BE2C (cell line): Measurements from ENCODE around the gene MDM2.

Experiments
- DNase-seq: peaks from one replicate; pipeline ENCODE4 v3.0.0-alpha.2; 2020
- H3K27me3 ChIP-seq: fragments of 250-450 bp; sonication (Bioruptor Pico); 2 replicates; pipeline ENCODE4 v1.5.1; 2020; ENCODE audit warnings: mild to moderate bottlenecking
- H3K36me3 ChIP-seq: fragments of 250-450 bp; sonication (Bioruptor Pico); 2 replicates; pipeline ENCODE4 v1.5.1; 2020; ENCODE audit warnings: mild to moderate bottlenecking
- H3K4me1 ChIP-seq: fragments of 250-450 bp; sonication (Bioruptor Pico); 2 replicates; pipeline ENCODE4 v1.5.1; 2020
- H3K4me3 ChIP-seq: 2 replicates; pipeline ENCODE4 v1.5.1; 2011; ENCODE audit warnings: low read depth, low read length
- H3K9me3 ChIP-seq: fragments of 250-450 bp; sonication (Bioruptor Pico); 2 replicates; pipeline ENCODE4 v1.5.1; 2020
- TF ChIP-seq, protein P1 (sequence below): IDR thresholded peaks from 2 replicates; pipeline ENCODE4 v1.5.1; 2012; ENCODE audit warnings: mild to moderate bottlenecking, low read depth, low read length

MDM2 gene

DNA sequence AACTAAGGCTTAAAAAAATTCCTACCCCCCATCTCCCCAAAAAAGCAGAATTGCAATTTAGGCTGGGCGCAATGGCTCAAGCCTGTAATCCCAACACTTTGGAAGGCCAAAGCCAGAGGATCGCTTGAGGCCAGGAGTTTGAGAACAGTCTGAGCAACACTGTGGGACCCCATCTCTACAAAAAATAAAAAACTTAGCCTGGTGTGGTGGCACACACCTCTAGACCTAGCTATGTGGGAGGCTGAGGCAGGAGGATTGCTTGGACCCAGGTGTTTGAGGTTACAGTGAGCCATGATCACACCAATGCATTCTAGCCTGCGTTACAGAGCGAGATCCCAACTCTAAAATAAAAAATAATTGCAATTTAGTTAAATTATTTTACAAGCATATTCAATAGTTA is 70.9 kb downstream of the MDM2 start:
- Histone ChIP-seq H3K27me3 (peaks cover 9% of the 10 kb centered on the region), H3K36me3 (no peaks in the 10 kb centered on the region), H3K4me3 (no peak overlapping the region), H3K9me3 (no peaks in the 10 kb centered on the region), H3K4me1 (no peaks in the 10 kb centered on the region)
- DNase-seq, result no peak
- TF ChIP-seq, protein P1, sequence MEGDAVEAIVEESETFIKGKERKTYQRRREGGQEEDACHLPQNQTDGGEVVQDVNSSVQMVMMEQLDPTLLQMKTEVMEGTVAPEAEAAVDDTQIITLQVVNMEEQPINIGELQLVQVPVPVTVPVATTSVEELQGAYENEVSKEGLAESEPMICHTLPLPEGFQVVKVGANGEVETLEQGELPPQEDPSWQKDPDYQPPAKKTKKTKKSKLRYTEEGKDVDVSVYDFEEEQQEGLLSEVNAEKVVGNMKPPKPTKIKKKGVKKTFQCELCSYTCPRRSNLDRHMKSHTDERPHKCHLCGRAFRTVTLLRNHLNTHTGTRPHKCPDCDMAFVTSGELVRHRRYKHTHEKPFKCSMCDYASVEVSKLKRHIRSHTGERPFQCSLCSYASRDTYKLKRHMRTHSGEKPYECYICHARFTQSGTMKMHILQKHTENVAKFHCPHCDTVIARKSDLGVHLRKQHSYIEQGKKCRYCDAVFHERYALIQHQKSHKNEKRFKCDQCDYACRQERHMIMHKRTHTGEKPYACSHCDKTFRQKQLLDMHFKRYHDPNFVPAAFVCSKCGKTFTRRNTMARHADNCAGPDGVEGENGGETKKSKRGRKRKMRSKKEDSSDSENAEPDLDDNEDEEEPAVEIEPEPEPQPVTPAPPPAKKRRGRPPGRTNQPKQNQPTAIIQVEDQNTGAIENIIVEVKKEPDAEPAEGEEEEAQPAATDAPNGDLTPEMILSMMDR, result no peak

DNA sequence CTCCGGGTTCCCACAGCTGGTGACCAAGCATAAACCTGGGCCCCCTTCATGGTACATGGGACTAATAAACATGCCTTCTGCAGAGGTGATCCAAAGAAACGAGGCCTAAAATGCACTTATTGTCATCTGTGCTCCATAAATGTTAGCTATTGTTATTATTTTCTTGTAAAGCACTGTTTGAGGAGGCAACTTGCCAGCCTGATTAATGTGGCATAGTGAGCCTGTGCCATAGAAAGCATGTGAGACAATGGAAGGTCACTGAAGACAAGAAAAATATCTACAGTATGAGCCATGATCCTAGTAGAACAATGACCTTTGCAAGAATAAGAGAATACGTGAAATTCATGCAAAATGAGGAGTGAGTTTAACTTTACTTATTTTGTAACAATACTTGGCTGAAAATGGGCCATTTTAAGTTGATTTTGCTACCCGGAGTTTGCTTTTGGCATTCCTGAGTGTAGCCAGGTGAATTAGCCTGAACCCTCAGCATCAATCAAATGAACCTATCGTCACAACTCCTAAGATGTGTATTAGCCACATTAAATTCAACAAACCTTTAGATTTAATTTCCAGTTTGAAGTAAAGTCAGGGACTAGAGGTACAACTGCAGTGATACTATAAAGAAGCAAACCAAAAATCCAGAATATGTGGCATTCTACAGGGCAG is 72.8 kb downstream of the MDM2 start:
- Histone ChIP-seq H3K36me3 (no peaks in the 10 kb centered on the region), H3K27me3 (peaks cover 12% of the 10 kb centered on the region), H3K9me3 (no peaks in the 10 kb centered on the region), H3K4me3 (no peak overlapping the region), H3K4me1 (no peaks in the 10 kb centered on the region)
- no peak for DNase-seq
- TF ChIP-seq, protein P1, result no peak

DNA sequence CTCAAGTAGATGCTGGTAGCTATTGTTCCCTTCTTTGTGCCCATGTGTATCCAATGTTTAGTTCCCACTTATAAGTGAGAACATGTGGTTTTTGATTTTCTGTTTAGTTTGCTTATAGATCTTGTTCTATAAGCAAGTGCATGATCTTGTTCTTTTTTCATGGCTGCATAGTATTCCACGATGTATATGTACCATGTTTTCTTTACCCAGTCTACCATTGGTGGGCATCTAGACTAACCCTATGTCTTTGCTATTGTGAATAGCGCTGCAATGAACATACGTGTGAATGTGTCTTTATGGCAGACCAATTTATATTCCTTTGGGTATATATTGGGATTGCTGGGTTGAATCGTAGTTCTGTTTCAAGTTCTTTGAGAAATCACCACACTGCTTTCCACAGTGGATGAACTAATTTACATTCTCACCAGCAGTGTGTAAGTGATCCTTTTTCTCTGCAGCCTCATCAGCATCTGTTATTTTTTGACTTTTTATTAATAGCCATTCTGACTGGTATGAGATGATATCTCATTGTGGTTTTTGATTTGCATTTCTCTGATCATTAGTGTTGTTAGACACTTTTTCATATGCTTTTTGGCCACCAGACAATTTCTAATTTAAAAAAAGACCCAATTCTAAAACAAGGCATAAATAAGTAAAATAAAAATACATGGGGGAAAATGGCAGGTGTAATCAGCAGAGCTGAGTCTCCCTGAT is 74.4 kb downstream of the MDM2 start:
- H3K9me3 ChIP-seq, result no peaks in the 10 kb centered on the region
- no peaks in the 10 kb centered on the region for H3K4me1 ChIP-seq
- no peaks in the 10 kb centered on the region for H3K36me3 ChIP-seq
- no peak for DNase-seq
- TF ChIP-seq, protein P1, result no peak
- H3K4me3 ChIP-seq, result no peak overlapping the region
- H3K27me3 ChIP-seq, result peaks cover 2% of the 10 kb centered on the region

DNA sequence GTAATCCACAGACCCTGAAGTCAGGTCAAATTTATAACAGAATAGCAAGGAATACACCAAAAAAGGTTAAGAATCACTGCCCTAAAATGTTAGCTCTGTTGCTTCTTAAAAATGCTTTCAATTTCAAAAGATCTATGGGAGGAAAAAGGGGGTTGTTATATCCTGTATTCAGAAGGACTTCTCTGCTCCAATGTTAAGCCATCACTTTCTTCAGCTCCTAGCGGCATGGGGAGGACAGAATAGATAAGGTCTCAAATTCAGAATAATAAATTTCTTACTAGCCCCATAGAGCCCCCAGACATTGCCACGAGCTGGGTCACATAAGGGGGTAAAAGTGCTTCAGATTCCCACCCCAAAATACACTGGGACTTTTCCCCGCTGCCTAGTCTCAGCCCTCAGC is 75.2 kb downstream of the MDM2 start:
- H3K27me3 ChIP-seq, result peaks cover 2% of the 10 kb centered on the region; the same call in 1 of the 2 replicates
- no peaks in the 10 kb centered on the region for H3K4me1 ChIP-seq

DNA sequence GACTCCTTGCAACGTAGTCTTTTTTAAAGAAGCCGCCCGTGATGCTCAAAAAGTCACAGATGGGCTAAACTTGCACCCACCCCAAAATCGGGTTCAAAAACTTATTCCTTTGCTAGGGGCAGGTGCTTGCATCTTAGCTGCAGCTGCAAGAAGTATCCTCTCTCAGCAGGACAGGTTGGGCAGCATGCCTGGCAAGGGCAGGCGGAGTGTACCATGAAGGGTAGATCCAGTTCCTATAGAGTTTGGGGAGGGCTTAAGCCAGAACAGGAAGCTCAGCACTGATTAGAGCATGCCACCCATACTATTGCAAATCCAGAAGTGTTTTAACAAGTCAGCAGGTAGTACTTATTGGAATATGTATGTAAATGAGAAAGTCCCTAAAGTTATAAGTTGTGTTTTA is 76.3 kb downstream of the MDM2 start:
- no peaks in the 10 kb centered on the region for H3K4me1 ChIP-seq
- TF ChIP-seq, protein P1, result no peak
- H3K4me3 ChIP-seq, result no peak overlapping the region
- H3K9me3 ChIP-seq, result no peaks in the 10 kb centered on the region
- no peaks in the 10 kb centered on the region for H3K36me3 ChIP-seq
- no peak for DNase-seq
- peaks cover 2% of the 10 kb centered on the region; the same call in 1 of the 2 replicates for H3K27me3 ChIP-seq

More for the DNA sequence above, 75.2 kb downstream of the MDM2 start:
- Histone ChIP-seq H3K36me3 (no peaks in the 10 kb centered on the region), H3K4me3 (no peak overlapping the region), H3K9me3 (no peaks in the 10 kb centered on the region)
- TF ChIP-seq, protein P1, result no peak
- no peak for DNase-seq

DNA sequence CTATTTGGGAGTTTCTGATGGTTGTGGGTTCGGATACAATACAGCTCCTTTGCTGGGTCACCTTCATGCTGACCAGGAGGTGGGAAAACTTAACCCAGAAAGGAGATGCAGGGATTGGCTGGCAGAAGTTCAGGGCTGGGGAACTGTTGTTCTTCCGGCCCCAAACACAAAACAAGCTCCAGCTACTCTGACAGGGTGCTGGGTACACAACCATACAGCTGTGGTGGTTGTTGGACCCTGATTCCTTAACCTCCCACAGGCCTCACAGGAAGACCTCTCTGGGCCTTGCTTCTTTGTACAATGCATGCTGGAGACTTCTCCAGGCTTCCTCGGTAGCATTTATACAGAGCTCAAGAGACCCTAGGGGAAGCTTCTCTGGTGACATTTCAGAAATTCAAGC is 77.4 kb downstream of the MDM2 start:
- H3K9me3 ChIP-seq, result no peaks in the 10 kb centered on the region
- no peak for DNase-seq
- H3K4me3 ChIP-seq, result no peak overlapping the region
- no peaks in the 10 kb centered on the region for H3K4me1 ChIP-seq
- H3K27me3 ChIP-seq, result peaks cover 2% of the 10 kb centered on the region; the same call in 1 of the 2 replicates
- TF ChIP-seq, protein P1, result no peak
- no peaks in the 10 kb centered on the region for H3K36me3 ChIP-seq
